ENCODE data around the gene ABCC5. TPM values are rescaled to one million over a fixed set of nuclear protein-coding genes. Genes with fewer than 3 reads are reported as not detected.

ABCC5 gene
- total RNA-seq, 3 donors from 2014 or later (not counting 1 experiment from before 2014, with no cell fraction given): 15.6 to 32.5 (median 27.1) TPM

GRCh38 chr3:183912895-183913579, 104.6 kb downstream of the ABCC5 start:
- DNase-seq (no peak), ATAC-seq (no peak)
- Mint-ChIP-seq H3K4me3 (no peak overlapping the region), H3K27me3 (ENCODE audit: low read depth in 2 of 2) (peaks cover 0 to 6% of the 10 kb centered on the region in 2 donors), H3K9me3 (no peaks in the 10 kb centered on the region), H3K36me3 (no peaks in the 10 kb centered on the region), H3K27ac (no peak overlapping the region), H3K4me1 (no peaks in the 10 kb centered on the region)
- Histone ChIP-seq H3K27me3 (ENCODE audit: control insufficient read depth, insufficient read depth, low read length) (no peaks in the 10 kb centered on the region), H3K4me1 (ENCODE audit: control insufficient read depth, insufficient read depth, low read length) (no peaks in the 10 kb centered on the region), H3K36me3 (ENCODE audit: control insufficient read depth, insufficient read depth, low read length) (no peaks in the 10 kb centered on the region), H3K4me3 (ENCODE audit: low read length) (no peak overlapping the region), H3K9me3 (ENCODE audit: control insufficient read depth, insufficient read depth, low read length) (no peaks in the 10 kb centered on the region), H3K27ac (ENCODE audit: low read length) (no peak overlapping the region)
- no peak for TF ChIP-seq CTCF (IDR thresholded peaks at IDR 0.05)
- 89% methylated on average over 10 of the region's 10 CpGs for WGBS (ENCODE audit: insufficient coverage)
- intact Hi-C loops (cut with micrococcal nuclease): no loop called here

- no peak overlapping the region for H3K4me3 Mint-ChIP-seq
- H3K9me3 Mint-ChIP-seq: no peaks in the 10 kb centered on the region
- intact Hi-C loops (cut with micrococcal nuclease): no loop called here
- Histone ChIP-seq H3K27me3 (ENCODE audit: control insufficient read depth, insufficient read depth, low read length) (no peaks in the 10 kb centered on the region), H3K9me3 (ENCODE audit: control insufficient read depth, insufficient read depth, low read length) (no peaks in the 10 kb centered on the region), H3K4me3 (ENCODE audit: low read length) (no peak overlapping the region), H3K27ac (ENCODE audit: low read length) (no peak overlapping the region), H3K36me3 (ENCODE audit: control insufficient read depth, insufficient read depth, low read length) (no peaks in the 10 kb centered on the region), H3K4me1 (ENCODE audit: control insufficient read depth, insufficient read depth, low read length) (no peaks in the 10 kb centered on the region)
- H3K27me3 Mint-ChIP-seq (ENCODE audit: low read depth in 2 of 2): peaks cover 0 to 6% of the 10 kb centered on the region in 2 donors
- WGBS (ENCODE audit: insufficient coverage): 92% methylated on average over 5 of the region's 8 CpGs
- DNase-seq (no peak), ATAC-seq (no peak)
- no peak for TF ChIP-seq CTCF (IDR thresholded peaks at IDR 0.05)
- no peak overlapping the region for H3K27ac Mint-ChIP-seq
- H3K4me1 Mint-ChIP-seq: no peaks in the 10 kb centered on the region
- no peaks in the 10 kb centered on the region for H3K36me3 Mint-ChIP-seq
These were observed 105.7 kb downstream of the ABCC5 start for GRCh38 chr3:183911763-183912506.

GRCh38 chr3:183911087-183911486, 106.6 kb downstream of the ABCC5 start:
- Histone ChIP-seq H3K36me3 (ENCODE audit: control insufficient read depth, insufficient read depth, low read length) (no peaks in the 10 kb centered on the region), H3K27ac (ENCODE audit: low read length) (no peak overlapping the region), H3K9me3 (ENCODE audit: control insufficient read depth, insufficient read depth, low read length) (no peaks in the 10 kb centered on the region), H3K4me1 (ENCODE audit: control insufficient read depth, insufficient read depth, low read length) (no peaks in the 10 kb centered on the region), H3K27me3 (ENCODE audit: control insufficient read depth, insufficient read depth, low read length) (no peaks in the 10 kb centered on the region), H3K4me3 (ENCODE audit: low read length) (no peak overlapping the region)
- no peak overlapping the region for H3K4me3 Mint-ChIP-seq
- ATAC-seq: no peak
- H3K27ac Mint-ChIP-seq: no peak overlapping the region
- H3K27me3 Mint-ChIP-seq (ENCODE audit: low read depth in 2 of 2): peaks cover 0 to 6% of the 10 kb centered on the region in 2 donors
- intact Hi-C loops (cut with micrococcal nuclease): no loop called here
- no peak for TF ChIP-seq CTCF (IDR thresholded peaks at IDR 0.05)
- no peaks in the 10 kb centered on the region for H3K9me3 Mint-ChIP-seq
- WGBS (ENCODE audit: insufficient coverage): 88% methylated on average over 6 of the region's 6 CpGs
- no peak for DNase-seq
- H3K36me3 Mint-ChIP-seq: no peaks in the 10 kb centered on the region
- H3K4me1 Mint-ChIP-seq: no peaks in the 10 kb centered on the region
